GM03348 (cell line): ENCODE data around the gene POLDIP2.

ENCODE experiments used
- DNase-seq: peaks from one replicate; pipeline ENCODE4 v3.0.0; 2012; ENCODE audit warnings: low spot score

The POLDIP2 gene

DNA sequence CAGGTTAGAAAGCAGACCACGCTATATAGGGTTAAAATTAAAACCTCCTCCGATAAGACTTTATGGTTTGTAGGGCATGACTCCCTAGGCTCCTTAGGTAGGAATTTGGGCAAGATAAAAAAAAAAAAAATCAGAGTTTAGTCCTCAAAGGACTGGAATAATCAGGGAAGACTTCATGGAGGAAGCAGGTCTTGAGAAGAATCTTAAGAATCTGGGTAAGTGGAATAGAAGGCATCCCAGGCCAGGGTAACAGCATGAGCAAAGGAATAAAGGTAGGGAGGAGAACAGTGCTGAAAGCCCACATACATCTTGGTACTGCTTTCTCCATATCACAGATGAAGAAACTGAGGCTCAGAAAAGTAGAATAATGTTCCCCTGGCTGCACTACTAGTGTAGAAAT, 33.2 kb upstream of the POLDIP2 start:
- DNase-seq: no peak

DNA sequence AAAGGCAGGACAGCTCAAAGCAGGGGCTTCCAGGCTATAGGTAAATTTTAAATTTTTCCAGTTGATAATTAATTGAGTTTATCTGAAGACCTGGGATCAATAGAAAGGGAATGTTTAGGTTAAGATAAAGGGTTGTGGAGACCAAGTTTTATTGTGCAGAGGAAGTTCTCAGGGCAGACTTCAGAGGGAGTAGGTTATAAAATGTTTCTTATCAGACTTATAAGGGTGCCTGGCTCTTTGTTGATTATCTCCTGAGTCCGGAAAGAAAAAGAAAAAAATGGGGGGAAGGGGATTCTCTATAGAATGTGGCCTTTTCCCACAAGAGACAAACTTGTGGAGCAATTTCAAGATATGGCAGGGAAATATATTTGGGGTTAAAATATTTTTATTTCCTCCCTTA, 32.8 kb upstream of the POLDIP2 start:
- no peak for DNase-seq

DNA sequence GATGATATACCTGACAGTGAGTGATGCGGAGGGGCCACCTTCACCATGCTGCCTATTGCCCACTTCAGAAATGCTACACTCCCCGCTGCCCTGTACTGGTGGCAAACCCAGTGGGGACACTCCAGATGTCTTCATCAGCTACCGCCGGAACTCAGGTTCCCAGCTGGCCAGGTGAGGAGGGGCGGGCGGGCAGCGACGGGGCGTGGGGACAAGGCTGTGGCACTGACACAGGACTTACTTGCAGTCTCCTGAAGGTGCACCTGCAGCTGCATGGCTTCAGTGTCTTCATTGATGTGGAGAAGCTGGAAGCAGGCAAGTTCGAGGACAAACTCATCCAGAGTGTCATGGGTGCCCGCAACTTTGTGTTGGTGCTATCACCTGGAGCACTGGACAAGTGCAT, 30.8 kb upstream of the POLDIP2 start:
- DNase-seq: no peak

DNA sequence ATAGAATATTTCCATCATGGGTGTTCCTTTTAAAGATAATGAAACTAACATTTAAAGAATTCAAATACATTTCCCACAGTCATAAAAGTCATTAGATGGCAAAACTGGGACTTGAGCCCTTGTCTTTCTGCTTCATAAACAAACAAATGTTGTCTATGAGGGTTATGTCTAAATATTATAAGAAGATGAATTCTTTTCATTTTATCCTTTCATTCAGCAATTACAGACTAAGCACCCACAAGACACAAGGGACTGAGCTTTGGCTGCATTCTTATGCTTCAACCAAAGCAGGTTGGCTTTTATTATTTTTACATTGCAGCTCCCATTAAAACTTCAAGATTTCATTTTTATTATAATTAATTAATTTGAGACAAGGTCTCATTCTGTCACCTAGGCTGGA, 29.1 kb upstream of the POLDIP2 start:
- no peak for DNase-seq

DNA sequence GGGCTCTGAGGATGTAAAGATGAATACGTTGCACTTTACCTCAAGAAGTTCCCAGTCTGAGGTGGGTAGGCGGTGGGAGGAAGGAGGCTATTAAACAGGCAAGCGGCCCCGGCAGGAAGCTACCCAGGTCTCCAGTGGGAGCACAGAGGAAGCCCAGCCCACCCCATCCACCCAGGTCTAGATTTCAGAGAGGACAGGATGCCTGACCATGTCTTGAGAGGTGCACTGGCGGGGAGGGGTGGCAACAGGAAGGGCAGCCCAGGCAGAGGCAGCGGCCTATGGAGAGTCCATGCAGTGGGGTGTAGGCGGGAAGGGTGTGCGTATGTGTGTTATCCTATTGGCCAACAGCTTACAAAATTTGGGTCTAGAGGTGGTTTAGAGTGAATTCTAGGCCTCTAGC, 28.1 kb upstream of the POLDIP2 start:
- no peak for DNase-seq

DNA sequence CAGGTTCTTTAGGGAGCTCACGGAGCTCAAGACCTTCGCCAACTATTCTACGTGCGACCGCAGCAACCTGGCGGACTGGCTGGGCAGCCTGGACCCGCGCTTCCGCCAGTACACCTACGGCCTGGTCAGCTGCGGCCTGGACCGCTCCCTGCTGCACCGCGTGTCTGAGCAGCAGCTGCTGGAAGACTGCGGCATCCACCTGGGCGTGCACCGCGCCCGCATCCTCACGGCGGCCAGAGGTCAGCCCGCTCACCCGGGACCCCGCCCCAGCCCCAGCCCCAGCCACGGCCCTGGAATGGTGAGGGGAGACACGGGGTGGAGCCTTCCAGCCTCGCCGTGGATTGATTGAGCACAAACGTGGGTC, 27.7 kb upstream of the POLDIP2 start:
- no peak for DNase-seq

DNA sequence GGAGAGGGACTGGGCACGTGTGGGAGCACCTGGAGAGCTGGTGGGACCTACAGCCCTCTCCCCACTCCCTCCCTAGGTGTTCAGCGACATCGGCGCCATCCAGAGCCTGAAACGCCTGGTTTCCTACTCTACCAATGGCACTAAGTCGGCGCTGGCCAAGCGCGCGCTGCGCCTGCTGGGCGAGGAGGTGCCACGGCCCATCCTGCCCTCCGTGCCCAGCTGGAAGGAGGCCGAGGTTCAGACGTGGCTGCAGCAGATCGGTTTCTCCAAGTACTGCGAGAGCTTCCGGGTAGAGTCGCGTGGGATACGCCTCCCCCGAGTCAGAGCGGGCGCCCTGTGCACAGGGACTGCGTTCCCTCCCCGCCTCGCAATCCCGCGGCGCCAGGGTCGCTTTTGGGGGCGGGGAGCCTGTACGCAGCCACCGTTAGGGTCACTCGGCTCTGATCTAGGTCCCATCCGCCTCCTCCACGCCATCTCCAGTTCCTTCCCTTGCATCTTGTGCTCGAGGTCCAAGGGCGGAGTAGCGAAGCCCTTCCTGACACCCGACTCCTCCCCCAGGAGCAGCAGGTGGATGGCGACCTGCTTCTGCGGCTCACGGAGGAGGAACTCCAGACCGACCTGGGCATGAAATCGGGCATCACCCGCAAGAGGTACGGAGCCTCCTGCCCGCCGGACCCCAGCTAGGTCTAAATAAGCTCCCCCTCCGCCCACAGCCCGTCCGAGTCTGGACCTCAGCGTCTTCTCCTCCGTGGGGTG, 27.1 kb upstream of the POLDIP2 start:
- peak; percentile 69 for DNase-seq

DNA sequence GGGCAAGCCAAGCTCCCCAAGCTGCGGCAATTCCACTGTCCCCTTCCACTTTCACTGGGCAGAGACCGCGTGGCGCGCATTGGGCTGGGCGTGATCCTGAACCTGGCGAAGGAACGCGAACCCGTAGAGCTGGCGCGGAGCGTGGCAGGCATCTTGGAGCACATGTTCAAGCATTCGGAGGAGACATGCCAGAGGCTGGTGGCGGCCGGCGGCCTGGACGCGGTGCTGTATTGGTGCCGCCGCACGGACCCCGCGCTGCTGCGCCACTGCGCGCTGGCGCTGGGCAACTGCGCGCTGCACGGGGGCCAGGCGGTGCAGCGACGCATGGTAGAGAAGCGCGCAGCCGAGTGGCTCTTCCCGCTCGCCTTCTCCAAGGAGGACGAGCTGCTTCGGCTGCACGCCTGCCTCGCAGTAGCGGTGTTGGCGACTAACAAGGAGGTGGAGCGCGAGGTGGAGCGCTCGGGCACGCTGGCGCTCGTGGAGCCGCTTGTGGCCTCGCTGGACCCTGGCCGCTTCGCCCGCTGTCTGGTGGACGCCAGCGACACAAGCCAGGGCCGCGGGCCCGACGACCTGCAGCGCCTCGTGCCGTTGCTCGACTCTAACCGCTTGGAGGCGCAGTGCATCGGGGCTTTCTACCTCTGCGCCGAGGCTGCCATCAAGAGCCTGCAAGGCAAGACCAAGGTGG, 24.0 kb upstream of the POLDIP2 start:
- no peak for DNase-seq

DNA sequence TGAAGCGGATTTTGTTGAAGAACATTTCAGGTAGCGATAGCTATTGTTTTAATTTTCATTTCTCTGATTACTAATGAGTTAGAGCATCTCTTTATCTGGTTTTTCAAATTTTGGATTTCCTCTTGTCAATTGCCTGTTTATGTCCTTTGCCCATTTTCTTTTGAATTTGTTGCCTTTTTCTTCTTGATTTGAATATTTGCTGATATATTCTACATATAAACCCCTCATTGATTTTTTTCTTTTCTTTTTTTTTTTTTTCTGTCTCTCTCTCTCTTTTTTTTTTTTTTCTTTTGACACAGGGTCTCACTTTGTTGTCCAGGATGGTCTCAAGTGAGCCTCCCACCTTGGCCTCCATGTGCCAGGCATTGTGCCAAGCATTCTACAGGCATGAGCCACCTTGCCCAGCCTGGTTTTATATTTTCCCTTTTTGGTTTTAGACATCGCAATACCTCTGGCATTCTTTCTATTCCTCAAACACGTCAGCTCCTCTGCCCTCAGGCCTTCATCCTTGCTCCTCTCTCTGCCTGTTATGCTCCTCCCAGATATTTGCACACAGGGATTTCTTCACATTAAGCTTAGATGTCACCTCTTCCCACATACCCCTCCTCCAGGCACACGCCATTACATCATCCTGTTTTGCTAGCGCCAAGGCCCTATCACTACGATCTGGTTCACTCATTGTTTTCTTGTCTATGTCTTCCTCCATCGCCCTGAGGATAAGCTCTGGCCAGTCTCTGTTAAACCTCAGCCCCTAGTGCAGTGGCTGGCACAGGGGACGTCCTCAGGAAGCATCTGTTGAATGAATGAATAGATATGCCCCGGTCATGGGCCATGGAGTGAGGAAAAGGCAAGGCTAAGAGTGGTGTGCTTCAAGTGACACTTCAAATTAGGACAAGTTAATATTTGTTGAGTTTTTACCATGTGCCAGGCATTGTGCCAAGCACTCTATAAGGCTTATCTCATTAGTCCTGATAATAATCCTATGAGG, 22.8 kb upstream of the POLDIP2 start:
- DNase-seq: no peak

DNA sequence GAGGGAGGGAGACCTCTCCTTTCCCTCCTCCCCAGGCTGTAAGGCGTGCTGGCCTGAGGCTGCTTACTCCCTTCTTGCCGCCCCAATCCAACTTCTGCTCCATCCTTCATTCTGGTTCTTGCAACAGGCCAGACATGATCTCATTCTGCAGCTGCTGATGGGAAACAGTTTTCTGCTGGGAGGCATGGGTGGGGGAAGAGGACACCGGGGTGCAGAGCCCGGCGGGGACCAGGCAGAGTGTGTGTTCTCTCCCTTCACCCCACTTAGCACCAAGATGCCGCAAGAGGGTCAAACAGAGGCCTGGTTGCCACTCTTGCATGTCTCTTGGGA, 15.6 kb upstream of the POLDIP2 start:
- DNase-seq: no peak

DNA sequence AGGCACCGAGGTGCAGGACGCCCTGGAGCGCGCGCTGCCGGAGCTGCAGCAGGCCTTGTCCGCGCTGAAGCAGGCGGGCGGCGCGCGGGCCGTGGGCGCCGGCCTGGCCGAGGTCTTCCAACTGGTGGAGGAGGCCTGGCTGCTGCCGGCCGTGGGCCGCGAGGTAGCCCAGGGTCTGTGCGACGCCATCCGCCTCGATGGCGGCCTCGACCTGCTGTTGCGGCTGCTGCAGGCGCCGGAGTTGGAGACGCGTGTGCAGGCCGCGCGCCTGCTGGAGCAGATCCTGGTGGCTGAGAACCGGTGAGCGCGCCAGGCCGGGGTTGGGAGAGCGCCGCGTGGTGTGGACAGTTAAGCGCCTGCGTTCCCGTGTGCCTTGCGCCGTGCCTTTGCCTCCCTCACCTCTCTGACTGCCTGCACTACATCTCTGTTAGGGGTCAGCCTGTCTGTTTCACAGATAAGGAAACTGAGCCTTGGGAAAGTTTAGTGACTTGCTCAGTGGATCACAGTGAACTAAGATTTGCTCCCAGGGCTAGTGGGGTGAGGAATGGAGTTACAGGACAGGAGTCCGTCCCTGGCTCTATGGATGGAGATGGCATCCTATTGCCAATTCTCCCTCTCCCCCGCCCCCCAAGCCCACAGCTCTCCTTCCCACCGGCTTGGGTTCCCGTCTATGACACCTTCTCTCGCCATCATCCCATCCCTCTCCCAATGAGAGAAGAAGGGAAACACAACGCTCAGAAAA, 15.0 kb upstream of the POLDIP2 start:
- peak; percentile 51 for DNase-seq

DNA sequence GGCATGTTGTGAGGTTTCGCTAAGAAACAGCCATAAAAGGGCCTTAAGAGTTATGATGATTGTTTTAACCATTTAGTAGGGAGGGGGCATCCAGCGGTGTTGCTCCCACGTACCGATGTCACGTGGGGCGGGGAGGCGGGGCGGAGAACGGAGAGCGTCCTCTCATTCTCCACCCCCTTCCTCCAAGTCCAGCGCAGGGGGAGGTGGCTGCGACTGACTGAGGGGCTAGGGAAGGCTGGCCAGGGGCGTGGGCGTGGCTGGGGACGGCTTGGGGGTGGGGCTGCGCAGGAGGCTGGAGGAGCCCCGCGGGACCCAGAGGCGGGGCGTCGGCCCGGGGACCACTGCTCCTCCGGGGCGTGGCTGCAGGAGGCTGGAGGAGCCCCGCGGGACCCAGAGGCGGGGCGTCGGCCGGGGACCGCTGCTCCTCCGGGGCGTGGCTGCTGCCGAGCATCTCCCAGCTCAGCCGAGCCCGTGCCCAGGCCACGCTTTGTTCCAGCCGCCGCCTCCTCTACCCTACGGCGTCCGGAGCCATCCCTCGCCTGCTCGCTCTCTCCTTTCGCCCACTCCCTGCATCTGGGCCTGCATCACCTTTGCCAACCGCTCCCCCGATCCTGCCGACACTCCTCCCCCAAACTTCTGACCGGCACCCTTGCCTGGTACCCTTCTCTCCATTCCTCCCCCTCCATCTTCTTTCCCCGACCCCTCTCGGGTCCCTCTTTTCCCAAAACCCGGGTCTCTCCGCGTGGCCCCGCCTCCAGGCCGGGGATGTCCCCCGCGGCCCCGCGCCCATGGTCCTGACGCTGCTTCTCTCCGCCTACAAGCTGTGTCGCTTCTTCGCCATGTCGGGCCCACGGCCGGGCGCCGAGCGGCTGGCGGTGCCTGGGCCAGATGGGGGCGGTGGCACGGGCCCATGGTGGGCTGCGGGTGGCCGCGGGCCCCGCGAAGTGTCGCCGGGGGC, 14.2 kb upstream of the POLDIP2 start, which contains the start of gene SARM1:
TSS of gene SARM1 (plus strand) at position 450 of the 958 bp plus-strand sequence. CDS start at position 789, 339 bp downstream.
- DNase-seq: peak; percentile 94

DNA sequence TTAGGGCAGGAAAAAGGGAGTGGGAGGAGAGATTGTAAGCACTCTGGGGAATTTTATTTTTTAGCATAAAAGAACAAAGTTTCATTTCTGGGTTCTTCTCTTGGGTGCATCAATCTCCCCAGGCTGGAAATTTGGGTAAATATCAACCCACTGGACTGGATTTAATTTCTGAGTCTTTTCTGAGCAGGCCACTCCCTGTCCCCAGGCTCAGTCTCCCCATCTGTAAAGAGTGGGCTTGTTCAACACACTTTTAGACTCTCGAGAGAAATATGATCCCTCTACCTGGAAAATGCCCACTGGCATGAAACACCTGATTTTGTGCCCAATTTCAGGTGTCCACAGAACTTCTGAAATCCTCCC, 13.4 kb upstream of the POLDIP2 start:
- no peak for DNase-seq

DNA sequence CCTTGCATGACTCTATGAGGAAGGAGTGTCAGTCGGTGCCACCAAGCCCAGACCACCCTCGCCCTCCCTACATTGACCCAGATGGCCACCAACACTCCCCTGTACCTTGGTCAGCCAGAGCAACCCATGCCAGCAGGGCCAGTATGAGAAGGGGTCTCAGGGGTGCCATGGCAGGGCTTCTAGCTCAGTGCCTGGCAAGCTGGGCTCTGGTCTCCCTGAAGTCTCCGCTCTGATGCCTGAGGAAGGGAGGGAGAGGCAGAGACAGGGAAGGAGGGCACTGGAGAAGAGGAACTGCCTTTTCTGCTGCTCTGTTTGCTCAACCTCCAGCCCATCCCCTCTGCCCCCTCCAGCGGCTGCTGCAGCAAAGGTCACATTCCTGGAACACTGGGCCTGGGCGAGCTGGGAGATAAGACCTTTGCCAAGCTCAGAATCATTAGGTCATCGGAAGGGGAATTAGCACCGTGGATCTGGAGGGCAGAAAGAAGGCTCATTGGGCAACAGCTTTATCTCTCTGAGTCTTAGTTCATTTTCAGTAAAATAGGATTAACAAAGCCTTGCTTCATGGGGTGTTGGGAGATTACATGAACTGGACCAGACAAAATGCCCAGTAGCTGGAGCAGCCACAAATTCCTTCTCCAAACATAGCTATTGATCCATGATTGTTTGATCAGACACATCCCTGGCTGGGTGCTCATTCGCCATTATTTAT, 12.9 kb upstream of the POLDIP2 start, which contains the start of gene VTN:
TSS of gene VTN (minus strand) at position 273 of the 709 bp plus-strand sequence. CDS start at position 169, 104 bp downstream.
- DNase-seq: no peak

DNA sequence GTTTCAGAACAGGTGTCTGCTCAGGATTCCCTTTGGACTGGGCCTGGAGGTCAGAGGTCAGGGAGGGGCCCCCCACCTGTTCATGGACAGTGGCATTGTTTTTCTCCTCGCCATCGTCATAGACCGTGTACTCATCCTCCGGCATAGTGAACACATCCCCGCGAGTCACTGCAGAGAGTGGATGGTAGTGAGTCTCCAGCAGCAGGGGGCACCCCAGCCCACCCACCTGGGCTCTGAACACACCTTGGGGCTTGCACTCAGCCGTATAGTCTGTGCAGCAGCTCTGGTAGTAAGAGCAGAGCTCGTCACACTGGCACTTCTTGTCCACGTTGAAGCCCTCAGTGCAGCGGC, 12.3 kb upstream of the POLDIP2 start:
- DNase-seq: no peak

DNA sequence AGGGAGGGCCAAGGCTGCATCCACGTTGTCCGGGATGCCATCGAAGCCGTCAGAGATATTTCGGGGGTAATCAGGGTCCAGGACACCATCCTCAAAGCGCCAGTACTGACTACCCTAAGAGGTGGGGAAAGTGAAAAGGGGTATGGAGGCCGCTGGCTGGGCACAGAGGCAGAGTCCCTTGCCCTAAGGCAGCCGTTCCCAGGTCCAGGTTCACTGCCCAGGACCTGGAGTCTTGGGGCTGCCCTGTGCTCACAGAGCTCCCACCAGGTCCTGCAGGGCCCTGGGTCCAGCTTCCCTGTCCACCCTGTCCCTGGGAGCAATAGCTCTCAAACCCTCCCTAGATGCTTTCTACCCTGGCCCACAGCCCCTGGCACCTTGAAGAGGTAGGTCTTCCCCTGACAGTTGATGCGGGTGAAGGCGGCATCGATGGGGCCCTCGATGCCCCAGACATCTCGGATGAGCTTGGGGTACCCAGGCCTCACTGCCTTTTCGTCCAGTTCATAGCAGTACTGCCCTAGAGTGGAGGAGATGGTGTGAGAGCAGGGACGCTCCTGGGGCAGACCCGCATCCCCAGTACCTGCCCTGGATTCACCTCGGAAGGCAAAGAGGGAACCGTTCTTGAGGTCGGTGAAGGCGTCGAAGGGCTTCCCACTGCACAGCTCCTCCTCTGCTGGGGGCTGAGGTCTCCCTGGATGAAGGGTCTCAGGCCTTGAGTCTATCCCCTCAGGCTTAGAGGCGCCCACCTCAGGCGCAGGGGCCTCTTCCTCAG, 11.8 kb upstream of the POLDIP2 start:
- no peak for DNase-seq

DNA sequence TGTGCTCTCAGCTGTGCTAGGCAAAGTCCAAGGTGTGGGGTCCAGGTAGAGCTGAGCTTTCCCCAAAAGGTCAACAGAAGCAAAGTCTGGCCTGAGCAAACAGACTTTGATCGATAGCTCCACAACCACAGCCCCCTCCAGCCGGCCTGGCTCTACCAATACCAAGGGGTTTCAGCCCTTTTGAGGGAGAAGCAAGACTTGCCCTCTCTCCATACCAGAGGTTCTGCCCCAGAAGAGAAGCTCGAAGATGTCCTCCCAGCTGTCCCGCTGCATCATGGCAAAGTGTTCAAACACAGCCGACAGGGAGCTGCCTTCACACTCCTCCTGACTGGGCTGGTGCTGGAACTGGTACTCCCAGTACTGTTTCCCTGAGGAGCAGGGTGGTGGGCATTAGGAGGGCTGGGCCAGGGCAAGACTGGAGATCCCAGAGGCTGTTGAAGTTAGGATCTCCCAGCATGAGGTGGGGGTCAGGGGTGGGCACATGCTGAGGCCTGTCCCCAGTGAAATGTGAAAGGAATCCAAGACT, 11.0 kb upstream of the POLDIP2 start:
- DNase-seq: no peak

DNA sequence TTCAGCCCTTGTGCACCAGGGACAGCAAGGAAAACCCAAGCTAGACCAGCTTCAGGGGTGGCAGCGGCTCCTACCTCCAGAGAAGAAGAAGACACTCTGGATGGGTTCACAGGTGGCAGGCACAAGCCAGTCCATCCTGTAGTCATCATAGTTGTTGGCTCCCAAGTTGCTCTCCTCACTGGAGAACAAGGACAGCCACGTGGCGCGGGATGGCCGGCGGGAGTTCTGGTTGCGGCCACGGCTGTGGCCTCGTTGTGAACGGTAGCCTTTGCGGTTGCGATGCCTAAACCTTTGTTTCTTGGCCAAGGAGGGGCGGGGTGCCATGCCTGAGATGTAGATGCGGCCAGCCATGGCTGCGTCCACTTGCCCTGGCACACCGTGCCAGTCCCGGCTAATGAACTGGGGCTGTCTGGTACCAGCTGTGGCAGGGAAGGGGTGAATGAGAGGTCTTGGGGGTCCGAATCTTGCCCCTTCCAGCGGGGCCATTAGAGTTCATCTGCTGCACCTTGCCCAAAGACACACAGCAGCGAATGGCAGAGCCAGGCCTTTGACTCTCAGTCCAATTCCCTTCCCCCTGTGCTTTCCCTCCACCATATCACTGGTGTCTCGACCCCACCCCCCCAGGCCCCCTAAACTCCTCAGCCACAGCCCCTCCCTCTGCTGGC, 10.4 kb upstream of the POLDIP2 start:
- no peak for DNase-seq

DNA sequence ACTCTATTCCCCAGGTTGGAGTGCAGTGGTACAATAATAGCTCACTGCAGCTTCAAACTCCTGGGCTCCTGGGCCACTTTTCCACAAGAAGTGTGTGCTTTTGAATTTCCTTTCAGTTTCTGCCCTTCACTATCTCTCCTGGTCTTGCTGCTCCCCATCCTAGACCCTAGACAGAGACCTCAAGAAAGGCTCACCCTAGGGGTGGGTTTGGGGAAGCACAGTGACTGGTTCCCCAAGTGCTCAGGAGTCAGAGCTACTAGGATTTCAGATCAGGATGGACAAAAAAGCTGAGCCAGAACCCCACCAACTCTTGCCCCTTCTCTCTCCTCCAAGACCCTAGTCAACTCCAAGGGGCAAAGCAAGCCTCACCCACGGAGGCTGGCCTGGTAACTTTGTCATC, 9.3 kb upstream of the POLDIP2 start:
- no peak for DNase-seq
